Natural killer cell treated with Interleukin-12 subunit alpha and Interleukin-12 subunit beta and Interleukin-15 and Interleukin-18, amount 100 ng/mL, for 72 hours (primary cell): ENCODE results near the gene DEAF1. TPM values are rescaled to one million over a fixed set of nuclear protein-coding genes. Genes with fewer than 3 reads are reported as not detected.
A peak's percentile ranks its signal among the peaks of the same experiment; 100 is the strongest.
"Not testable (repeated sequence)": the region's sequence is repeated elsewhere in the genome, so short reads cannot be mapped to it uniquely, and the experiment has no call there.

Experiments used
- ATAC-seq, 2 donors: fragments of 150-1000 bp; cut with Tn5 transposase in 1 of 2; sonication (Bioruptor Pico), chemical (Tn5 transposase) in 1 of 2; 2 replicates each; pipeline ENCODE4 v1.10.0; 2021
- DNase-seq: peaks from one replicate; pipeline ENCODE4 v3.0.0; 2022; ENCODE audit warnings: low spot score
- H3K27ac Mint-ChIP-seq, 2 donors: 1 replicate in 1 of 2; 2 replicates in 1 of 2; pipeline ENCODE4 v1.8.0; 2022; ENCODE audit warnings: mixed read lengths in 2 of 2, mild to moderate bottlenecking in 1 of 2, moderate library complexity in 1 of 2
- H3K27me3 Mint-ChIP-seq, 2 donors: 1 replicate in 1 of 2; 2 replicates in 1 of 2; pipeline ENCODE4 v1.8.0; 2022; ENCODE audit warnings: mixed read lengths in 2 of 2
- H3K36me3 Mint-ChIP-seq: one replicate; pipeline ENCODE4 v1.8.0; 2022; ENCODE audit warnings: mixed read lengths
- H3K4me1 Mint-ChIP-seq, 2 donors: 1 replicate in 1 of 2; 2 replicates in 1 of 2; pipeline ENCODE4 v1.8.0; 2022; ENCODE audit warnings: low read depth in 2 of 2, mixed read lengths in 2 of 2, mild to moderate bottlenecking in 1 of 2
- H3K4me3 Mint-ChIP-seq: one replicate; pipeline ENCODE4 v1.8.0; 2022; ENCODE audit warnings: mixed read lengths
- H3K9me3 Mint-ChIP-seq: 2 replicates; pipeline ENCODE4 v1.8.0; 2022; ENCODE audit warnings: mixed read lengths
- total RNA-seq, 2 donors: library from RNA; stranded (reverse); gene quantifications; one replicate each; pipeline ENCODE4 v1.2.3, GENCODE V29; 2022

DEAF1 gene
- total RNA-seq, 2 donors from 2014 or later, result 23.2 to 83.6 TPM

- not testable (repeated sequence) for ATAC-seq, H3K27me3 Mint-ChIP-seq, DNase-seq, H3K9me3 Mint-ChIP-seq, H3K27ac Mint-ChIP-seq, H3K36me3 Mint-ChIP-seq, H3K4me3 Mint-ChIP-seq
- H3K4me1 Mint-ChIP-seq, result peaks cover 20 to 24% of the 10 kb centered on the region in 2 donors
These were observed 4.8 kb downstream of the DEAF1 start for GRCh38 chr11:690244-690643.

- H3K36me3 Mint-ChIP-seq, result peaks cover 2% of the 10 kb centered on the region
- no peaks in the 10 kb centered on the region for H3K9me3 Mint-ChIP-seq
- DNase-seq, result no peak
- H3K4me3 Mint-ChIP-seq, result no peak overlapping the region
- ATAC-seq, result no peak
- H3K27me3 Mint-ChIP-seq, result no peaks in the 10 kb centered on the region
- H3K4me1 Mint-ChIP-seq, result peaks cover 20 to 24% of the 10 kb centered on the region in 2 donors
- H3K27ac Mint-ChIP-seq, result no peak overlapping the region
These were observed 5.4 kb downstream of the DEAF1 start for GRCh38 chr11:689625-690024.

- ATAC-seq (no peak), DNase-seq (no peak)
- H3K4me1 Mint-ChIP-seq, result peaks cover 17 to 21% of the 10 kb centered on the region in 2 donors
- H3K27me3 Mint-ChIP-seq, result no peaks in the 10 kb centered on the region
- peaks cover 10% of the 10 kb centered on the region for H3K36me3 Mint-ChIP-seq
- H3K9me3 Mint-ChIP-seq, result no peaks in the 10 kb centered on the region
- no peak overlapping the region for H3K4me3 Mint-ChIP-seq
- H3K27ac Mint-ChIP-seq, result no peak overlapping the region
These were observed 6.3 kb downstream of the DEAF1 start for GRCh38 chr11:688681-689080.

GRCh38 chr11:687751-688150 is 7.3 kb downstream of the DEAF1 start:
- Mint-ChIP-seq H3K27me3 (no peaks in the 10 kb centered on the region), H3K36me3 (peaks cover 15% of the 10 kb centered on the region), H3K9me3 (no peaks in the 10 kb centered on the region), H3K27ac (no peak overlapping the region), H3K4me1 (peaks cover 9 to 12% of the 10 kb centered on the region in 2 donors), H3K4me3 (no peak overlapping the region)
- no peak for ATAC-seq
- no peak for DNase-seq

GRCh38 chr11:686451-687243 is 8.4 kb downstream of the DEAF1 start:
- Mint-ChIP-seq H3K4me3 (no peak overlapping the region), H3K36me3 (peaks cover 21% of the 10 kb centered on the region), H3K27me3 (no peaks in the 10 kb centered on the region), H3K27ac (no peak overlapping the region), H3K9me3 (no peaks in the 10 kb centered on the region), H3K4me1 (peaks cover 2 to 3% of the 10 kb centered on the region in 2 donors)
- DNase-seq (peak; percentile 50), ATAC-seq (peak; percentile 37 to 43)

GRCh38 chr11:680970-681369 is 14.1 kb downstream of the DEAF1 start:
- H3K27ac Mint-ChIP-seq, result no peak overlapping the region
- H3K36me3 Mint-ChIP-seq, result peaks cover 28% of the 10 kb centered on the region
- DNase-seq (no peak), ATAC-seq (no peak)
- H3K4me1 Mint-ChIP-seq, result no peaks in the 10 kb centered on the region
- H3K9me3 Mint-ChIP-seq, result no peaks in the 10 kb centered on the region
- no peaks in the 10 kb centered on the region for H3K27me3 Mint-ChIP-seq
- no peak overlapping the region for H3K4me3 Mint-ChIP-seq

GRCh38 chr11:680476-680875 is 14.5 kb downstream of the DEAF1 start:
- peaks cover 28% of the 10 kb centered on the region for H3K36me3 Mint-ChIP-seq
- ATAC-seq (peak in 1 of 2 donors; percentile 52), DNase-seq (peak; percentile 56)
- H3K27me3 Mint-ChIP-seq, result no peaks in the 10 kb centered on the region
- no peaks in the 10 kb centered on the region for H3K4me1 Mint-ChIP-seq
- H3K9me3 Mint-ChIP-seq, result no peaks in the 10 kb centered on the region
- H3K4me3 Mint-ChIP-seq, result no peak overlapping the region
- H3K27ac Mint-ChIP-seq, result no peak overlapping the region

- Mint-ChIP-seq H3K27me3 (no peaks in the 10 kb centered on the region), H3K27ac (no peak overlapping the region), H3K9me3 (no peaks in the 10 kb centered on the region), H3K4me3 (no peak overlapping the region), H3K36me3 (peaks cover 25% of the 10 kb centered on the region), H3K4me1 (no peaks in the 10 kb centered on the region)
- peak; percentile 57 for DNase-seq
- ATAC-seq, result no peak
These were observed 15.5 kb downstream of the DEAF1 start for GRCh38 chr11:679271-680207.

- Mint-ChIP-seq H3K9me3 (no peaks in the 10 kb centered on the region), H3K27me3 (no peaks in the 10 kb centered on the region), H3K4me3 (no peak overlapping the region), H3K36me3 (peaks cover 20% of the 10 kb centered on the region), H3K27ac (no peak overlapping the region), H3K4me1 (no peaks in the 10 kb centered on the region)
- DNase-seq (peak; percentile 1), ATAC-seq (no peak)
These were observed 16.7 kb downstream of the DEAF1 start for GRCh38 chr11:678297-678696.

- H3K4me1 Mint-ChIP-seq, result peaks cover 0 to 3% of the 10 kb centered on the region in 2 donors
- no peak for ATAC-seq
- H3K9me3 Mint-ChIP-seq, result no peaks in the 10 kb centered on the region
- no peaks in the 10 kb centered on the region for H3K27me3 Mint-ChIP-seq
- no peak overlapping the region for H3K27ac Mint-ChIP-seq
- peaks cover 17% of the 10 kb centered on the region for H3K36me3 Mint-ChIP-seq
- DNase-seq, result no peak
- no peak overlapping the region for H3K4me3 Mint-ChIP-seq
These were observed 20.6 kb downstream of the DEAF1 start for GRCh38 chr11:674406-674805.

- Mint-ChIP-seq H3K4me3 (no peak overlapping the region), H3K9me3 (no peaks in the 10 kb centered on the region), H3K36me3 (peaks cover 17% of the 10 kb centered on the region), H3K27me3 (no peaks in the 10 kb centered on the region), H3K4me1 (peaks cover 0 to 3% of the 10 kb centered on the region in 2 donors), H3K27ac (no peak overlapping the region)
- ATAC-seq (no peak), DNase-seq (no peak)
These were observed 21.2 kb downstream of the DEAF1 start for GRCh38 chr11:673866-674265.

- Mint-ChIP-seq H3K36me3 (no peaks in the 10 kb centered on the region), H3K27me3 (no peaks in the 10 kb centered on the region)
These were observed 29.2 kb downstream of the DEAF1 start for GRCh38 chr11:665704-666281.

GRCh38 chr11:665062-665703 is 29.8 kb downstream of the DEAF1 start:
- H3K4me3 Mint-ChIP-seq, result no peak overlapping the region
- H3K36me3 Mint-ChIP-seq, result no peaks in the 10 kb centered on the region
- no peaks in the 10 kb centered on the region for H3K9me3 Mint-ChIP-seq
- no peaks in the 10 kb centered on the region for H3K4me1 Mint-ChIP-seq
- no peak for DNase-seq
- ATAC-seq, result no peak
- H3K27ac Mint-ChIP-seq, result no peak overlapping the region
- H3K27me3 Mint-ChIP-seq, result no peaks in the 10 kb centered on the region

More at GRCh38 chr11:665704-666281, 29.2 kb downstream of the DEAF1 start:
- H3K4me3 Mint-ChIP-seq, result no peak overlapping the region
- H3K9me3 Mint-ChIP-seq, result no peaks in the 10 kb centered on the region
- ATAC-seq (no peak), DNase-seq (no peak)
- H3K4me1 Mint-ChIP-seq, result no peaks in the 10 kb centered on the region
- H3K27ac Mint-ChIP-seq, result no peak overlapping the region
